GM12891 (cell line): ENCODE data around the gene MCM9.

Source experiments
- POLR2A ChIP-seq: IDR thresholded peaks from 2 replicates; pipeline ENCODE4 v1.6.1; 2011; ENCODE audit warnings: low read depth, low read length, control low read depth
- POLR2AphosphoS5 ChIP-seq: IDR thresholded peaks from 2 replicates; pipeline ENCODE4 v1.6.1; 2011; ENCODE audit warnings: low read depth, low read length, control low read depth
- POU2F2 ChIP-seq: IDR thresholded peaks from 2 replicates; pipeline ENCODE4 v1.6.1; 2011; ENCODE audit warnings: low read depth, mild to moderate bottlenecking, control low read depth, low read length, moderate library complexity
- SPI1 ChIP-seq: IDR thresholded peaks from 2 replicates; pipeline ENCODE4 v1.6.1; 2011; ENCODE audit warnings: low read depth, low read length, control low read depth
- TAF1 ChIP-seq: IDR thresholded peaks from 2 replicates; pipeline ENCODE4 v1.6.1; 2011; ENCODE audit warnings: low read depth, low read length, control low read depth

GRCh38 chr6:118882314-118882905 is 52.5 kb downstream of the MCM9 start:
- TF ChIP-seq SPI1, result no peak
- TF ChIP-seq POLR2A, result no peak
- TF ChIP-seq POLR2AphosphoS5, result no peak
- no peak for TF ChIP-seq TAF1
- no peak for TF ChIP-seq POU2F2
